Spleen (tissue), 11 donors: ENCODE data around the gene C19orf12. TPM values are rescaled to one million over a fixed set of nuclear protein-coding genes. Genes with fewer than 3 reads are reported as not detected.
"Not testable (repeated sequence)": the region's sequence is repeated elsewhere in the genome, so short reads cannot be mapped to it uniquely, and the experiment has no call there.

ENCODE experiments used
- DNase-seq: peaks from one replicate; pipeline ENCODE4 v3.0.0-alpha.2; 2020
- H3K27ac ChIP-seq, 8 donors: fragments of 200-600 bp; sonication (generic) in 7 of 8; 1 replicate in 4 of 8; 2 replicates in 4 of 8; pipeline versions ENCODE4 v1.5.0 to v1.8.0; 2016 to 2021; ENCODE audit warnings: inconsistent platforms in 4 of 8, mild to moderate bottlenecking in 4 of 8, moderate library complexity in 1 of 8
- H3K27me3 ChIP-seq, 7 donors: fragments of 200-600 bp; sonication (generic) in 6 of 7; replicated peaks in 1 of 7; 1 replicate in 4 of 7; 2 replicates in 3 of 7; pipeline versions ENCODE4 v1.5.0 to v1.8.0; 2016 to 2021; ENCODE audit warnings: inconsistent platforms in 3 of 7, mild to moderate bottlenecking in 1 of 7
- H3K36me3 ChIP-seq, 6 donors: fragments of 200-600 bp; sonication (generic) in 5 of 6; 1 replicate in 4 of 6; 2 replicates in 2 of 6; pipeline versions ENCODE4 v1.5.0 to v1.8.0; 2016 to 2021; ENCODE audit warnings: inconsistent platforms in 2 of 6
- H3K4me1 ChIP-seq, 6 donors: fragments of 200-600 bp; sonication (generic) in 5 of 6; 1 replicate in 3 of 6; 2 replicates in 3 of 6; pipeline versions ENCODE4 v1.5.0 to v1.8.0; 2016 to 2021; ENCODE audit warnings: inconsistent platforms in 3 of 6
- H3K4me3 ChIP-seq, 8 donors: fragments of 200-600 bp; sonication (generic) in 7 of 8; 1 replicate in 4 of 8; 2 replicates in 4 of 8; pipeline versions ENCODE4 v1.5.0 to v1.8.0; 2016 to 2021; ENCODE audit warnings: inconsistent platforms in 4 of 8, mild to moderate bottlenecking in 4 of 8, moderate library complexity in 2 of 8
- H3K9me3 ChIP-seq, 8 donors: fragments of 200-600 bp; sonication (generic) in 7 of 8; 1 replicate in 4 of 8; 2 replicates in 4 of 8; pipeline versions ENCODE4 v1.5.0 to v1.8.0; 2016 to 2021; ENCODE audit warnings: inconsistent platforms in 4 of 8
- POLR2A ChIP-seq, 3 donors: fragments of 450-650 bp; IDR thresholded peaks; one replicate each; pipeline ENCODE4 v1.5.1; 2017; ENCODE audit warnings: antibody characterized with exemption in 3 of 3, mild to moderate bottlenecking in 1 of 3
- POLR2AphosphoS5 ChIP-seq, 3 donors: sonication (generic); formaldehyde crosslinking; IDR thresholded peaks; one replicate each; pipeline ENCODE4 v1.5.1; 2017; ENCODE audit warnings: antibody characterized with exemption in 3 of 3
- WGBS, 5 donors: extraction: QIAGEN DNeasy Blood & Tissue Kit in 3 of 5; methylation state at CpG; one replicate each; pipeline versions ENCODE4 v1.1.5 to v1.1.7; 2013 to 2018; 5-methylcytosine and 5-hydroxymethylcytosine counted together
- intact Hi-C: fragments of 100-400 bp; cut with DNase I; formaldehyde crosslinking; loops from one replicate; pipeline ENCODE4 v1.15.0; 2023; ENCODE audit warnings: low total_unique reads
- polyA plus RNA-seq, 3 donors: library from polyadenylated mRNA; stranded (reverse); fragments of 200-250 nt; gene quantifications; one replicate each; pipeline ENCODE4 v1.2.1, GENCODE V29; 2013
- total RNA-seq, 7 donors: library from RNA; depleted of rRNA in 3 of 7; stranded (reverse); fragments of >200 nt in 3 of 7; fragmentation: NEBNext Ultra II Directional in 4 of 7; extraction: Animal tissue kit (Norgen Biotek cat#: 25700) in 4 of 7; gene quantifications; one replicate each; pipeline versions ENCODE4 v1.1.0 to v1.2.1, GENCODE V29; 2016 to 2021
- TF ChIP-seq, protein P1 (sequence below), 11 experiments: fragments of 200-600 bp in 7 of 11; fragments of 450-650 bp in 4 of 11; sonication (generic) in 4 of 11; IDR thresholded peaks in 8 of 11; conservative IDR thresholded peaks in 3 of 11; 1 replicate in 7 of 11; 2 replicates in 4 of 11; pipeline versions ENCODE4 v1.4.0 to v1.8.0; 2016 to 2021; ENCODE audit warnings: antibody characterized with exemption in 11 of 11, inconsistent platforms in 4 of 11, mild to moderate bottlenecking in 1 of 11
- donor health status: healthy with polysubstance abuse.
- donor health status: DM: no; HTN: no; CAD: no; lungs with moderate emphysema.
- donor health status: DM: no; HTN: no; CAD: no.
- donor health status: Bipolar disorder and iron deficiency.
- donor health status: healthy.
- donor health status: DM: no; HTN: no; CAD: no.
- donor health status: DM: yes; HTN: yes; CAD: no.

Gene C19orf12
- total and polyA plus RNA-seq, 10 donors = 13.8 to 36.9 (median 27.5) TPM

DNA sequence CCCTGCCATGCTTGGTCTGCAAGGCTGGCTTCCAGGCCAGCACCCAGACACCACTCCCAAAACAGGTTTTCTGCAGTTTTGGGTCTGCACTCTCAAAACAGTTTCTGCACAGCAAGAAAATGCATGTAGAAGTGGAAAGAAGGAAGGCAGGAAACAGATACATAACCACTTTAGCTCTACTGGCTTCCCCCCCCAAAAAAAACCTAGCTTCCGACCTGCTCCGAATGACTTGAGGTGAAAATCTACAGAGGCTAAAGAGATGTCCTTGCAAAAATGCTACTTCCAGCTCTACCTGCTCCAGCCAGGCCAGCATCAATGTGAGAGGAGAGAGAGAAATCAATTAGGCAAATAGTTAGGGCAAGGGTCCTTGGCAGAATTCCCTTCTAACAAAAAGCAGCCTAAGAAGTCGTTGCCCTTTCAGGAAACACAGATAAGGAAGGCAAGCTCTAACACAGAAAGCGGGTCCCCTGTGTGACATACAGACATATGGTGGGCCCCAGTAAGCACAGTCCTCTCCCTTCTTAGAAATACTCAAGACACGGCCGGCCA, 3.4 kb downstream of the C19orf12 start:
- no peak for DNase-seq
- H3K9me3 ChIP-seq = no peaks in the 10 kb centered on the region
- H3K4me1 ChIP-seq = peaks cover 26 to 93% (median 65%) of the 10 kb centered on the region in 6 donors
- WGBS, 5 donors = 43 to 57% (median 47%) methylated on average over 6 of the region's 6 CpGs
- intact Hi-C loops = loop anchor here (10.0 kb wide), 1 partner anchor 47 kb away; the partner anchor contains the start of gene PLEKHF1
- TF ChIP-seq, protein P1, sequence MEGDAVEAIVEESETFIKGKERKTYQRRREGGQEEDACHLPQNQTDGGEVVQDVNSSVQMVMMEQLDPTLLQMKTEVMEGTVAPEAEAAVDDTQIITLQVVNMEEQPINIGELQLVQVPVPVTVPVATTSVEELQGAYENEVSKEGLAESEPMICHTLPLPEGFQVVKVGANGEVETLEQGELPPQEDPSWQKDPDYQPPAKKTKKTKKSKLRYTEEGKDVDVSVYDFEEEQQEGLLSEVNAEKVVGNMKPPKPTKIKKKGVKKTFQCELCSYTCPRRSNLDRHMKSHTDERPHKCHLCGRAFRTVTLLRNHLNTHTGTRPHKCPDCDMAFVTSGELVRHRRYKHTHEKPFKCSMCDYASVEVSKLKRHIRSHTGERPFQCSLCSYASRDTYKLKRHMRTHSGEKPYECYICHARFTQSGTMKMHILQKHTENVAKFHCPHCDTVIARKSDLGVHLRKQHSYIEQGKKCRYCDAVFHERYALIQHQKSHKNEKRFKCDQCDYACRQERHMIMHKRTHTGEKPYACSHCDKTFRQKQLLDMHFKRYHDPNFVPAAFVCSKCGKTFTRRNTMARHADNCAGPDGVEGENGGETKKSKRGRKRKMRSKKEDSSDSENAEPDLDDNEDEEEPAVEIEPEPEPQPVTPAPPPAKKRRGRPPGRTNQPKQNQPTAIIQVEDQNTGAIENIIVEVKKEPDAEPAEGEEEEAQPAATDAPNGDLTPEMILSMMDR (IDR thresholded peaks at IDR 0.05 in 8 of 11, conservative IDR thresholded peaks at IDR 0.05 in 3 of 11) = no peak
- no peak for TF ChIP-seq POLR2A (IDR thresholded peaks at IDR 0.05)
- H3K4me3 ChIP-seq = no peak overlapping the region
- H3K27ac ChIP-seq = peak overlapping the region in 2 of 8 donors; percentile 10 to 13
- H3K36me3 ChIP-seq = peaks cover 0 to 23% (median 21%) of the 10 kb centered on the region in 6 donors
- H3K27me3 ChIP-seq = no peaks in the 10 kb centered on the region

DNA sequence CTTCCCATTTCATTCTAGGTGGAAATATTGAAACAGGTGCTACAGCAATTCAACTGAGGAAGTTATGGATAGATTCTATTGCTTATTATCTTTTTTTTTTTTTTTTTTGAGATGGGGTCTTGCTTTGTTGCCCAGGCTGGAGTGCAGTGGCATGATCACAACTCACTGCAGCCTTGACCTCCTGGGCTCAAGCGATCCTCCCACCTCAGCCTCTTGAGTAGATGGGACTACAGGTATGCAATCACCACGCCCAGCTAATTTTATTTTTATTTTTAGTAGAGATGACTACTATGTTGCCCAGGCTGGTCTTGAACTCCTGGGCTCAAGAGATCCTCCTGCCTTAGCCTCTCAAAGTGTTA, 5.6 kb downstream of the C19orf12 start:
- not testable (repeated sequence) for H3K9me3 ChIP-seq

DNA sequence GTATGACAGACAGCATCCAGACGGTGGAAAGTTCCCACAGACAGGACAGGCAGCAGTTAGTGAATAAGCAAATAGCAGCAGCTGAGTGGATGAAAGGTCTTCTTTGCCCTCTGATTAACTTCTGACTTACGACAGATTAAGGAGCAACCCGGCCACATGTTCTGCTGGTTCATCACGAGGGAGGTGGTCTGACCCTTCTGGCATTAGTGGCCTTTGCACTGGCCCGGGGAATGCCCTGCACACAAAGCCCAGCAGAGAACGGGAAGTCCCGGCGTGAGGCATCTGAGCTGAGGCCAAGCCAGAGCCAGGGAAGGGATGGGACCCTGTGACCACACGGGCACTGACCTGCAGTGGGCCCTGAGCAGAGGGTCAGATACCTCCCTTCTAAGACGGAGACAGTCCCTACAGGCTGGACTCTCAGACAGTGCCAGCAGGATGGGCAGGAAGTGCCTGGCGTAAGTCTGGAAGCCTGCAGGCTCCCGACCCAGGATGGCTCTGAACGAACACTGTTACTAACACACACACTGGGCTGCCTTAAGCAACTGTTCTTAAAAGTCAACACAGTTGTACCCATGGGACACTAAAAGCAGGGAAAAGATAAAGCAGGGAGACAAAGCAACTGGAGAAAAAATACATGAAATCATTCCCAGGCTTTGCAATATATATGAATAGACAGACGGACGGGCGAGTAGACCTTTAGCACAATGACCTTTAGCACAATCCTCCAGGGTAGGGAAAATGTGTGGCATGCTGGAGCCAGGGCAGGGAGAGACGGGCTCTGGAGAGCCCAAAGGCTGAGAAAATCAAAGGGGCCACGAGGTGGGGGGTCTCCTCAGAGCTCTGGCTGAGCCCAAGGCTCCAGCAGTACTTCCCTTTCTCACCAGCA, 6.3 kb downstream of the C19orf12 start:
- 65 to 81% (median 76%) methylated on average over 18 of the region's 18 CpGs for WGBS, 5 donors
- H3K27ac ChIP-seq = peak overlapping the region in 2 of 8 donors; percentile 4 to 53

More for the DNA sequence above, 5.6 kb downstream of the C19orf12 start:
- H3K27ac ChIP-seq, H3K27me3 ChIP-seq, intact Hi-C loops, H3K4me3 ChIP-seq, DNase-seq: not testable (repeated sequence)
- 86 to 94% (median 91%) methylated on average over 2 of the region's 2 CpGs for WGBS, 5 donors
- Histone ChIP-seq H3K4me1 (peaks cover 15 to 92% (median 56%) of the 10 kb centered on the region in 6 donors), H3K36me3 (peaks cover 0 to 45% (median 32%) of the 10 kb centered on the region in 6 donors)

DNA sequence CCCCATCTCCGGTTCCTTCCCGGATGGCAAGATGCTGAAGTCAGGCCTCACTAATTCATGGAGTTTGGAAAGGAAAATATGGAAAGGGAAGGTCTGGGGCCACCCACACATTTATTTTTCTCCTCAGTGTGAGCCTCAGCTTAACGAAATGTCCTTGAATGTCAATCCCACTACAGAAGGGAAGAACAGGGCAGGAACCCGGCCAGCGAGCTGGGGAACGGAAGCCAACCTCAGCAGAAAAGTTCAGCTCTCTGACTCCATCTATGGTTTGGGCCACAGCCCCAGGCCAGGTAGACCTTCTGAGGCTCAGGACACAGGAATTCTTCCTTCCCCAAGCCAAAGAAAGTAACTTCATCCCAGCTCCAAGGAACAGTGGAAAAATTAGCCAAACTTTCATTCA, 8.4 kb downstream of the C19orf12 start:
- peak overlapping the region in 2 of 8 donors; percentile 6 to 12 for H3K27ac ChIP-seq
- no peaks in the 10 kb centered on the region for H3K27me3 ChIP-seq
- H3K36me3 ChIP-seq = peaks cover 0 to 73% (median 51%) of the 10 kb centered on the region in 6 donors
- no peak for DNase-seq
- intact Hi-C loops = no loop called here
- WGBS, 5 donors = 78 to 93% (median 88%) methylated on average over 6 of the region's 6 CpGs
- no peaks in the 10 kb centered on the region for H3K9me3 ChIP-seq
- H3K4me3 ChIP-seq = no peak overlapping the region
- TF ChIP-seq, protein P1 (IDR thresholded peaks at IDR 0.05 in 8 of 11, conservative IDR thresholded peaks at IDR 0.05 in 3 of 11) = no peak
- H3K4me1 ChIP-seq = peaks cover 4 to 64% (median 30%) of the 10 kb centered on the region in 6 donors

More for the DNA sequence above, 6.3 kb downstream of the C19orf12 start:
- Histone ChIP-seq H3K4me1 (peaks cover 10 to 86% (median 50%) of the 10 kb centered on the region in 6 donors), H3K9me3 (no peaks in the 10 kb centered on the region), H3K27me3 (no peaks in the 10 kb centered on the region), H3K36me3 (peaks cover 0 to 51% (median 35%) of the 10 kb centered on the region in 6 donors), H3K4me3 (no peak overlapping the region)
- DNase-seq = peak; percentile 67
- TF ChIP-seq, protein P1 (IDR thresholded peaks at IDR 0.05 in 8 of 11, conservative IDR thresholded peaks at IDR 0.05 in 3 of 11) = no peak
- TF ChIP-seq POLR2A (IDR thresholded peaks at IDR 0.05) = no peak
- TF ChIP-seq POLR2AphosphoS5 (IDR thresholded peaks at IDR 0.05) = peak in 2 of 3 donors; percentile 14 to 24
- intact Hi-C loops = no loop called here
